Prostate gland (tissue), 2 donors: ENCODE measurements around the gene TOM1L2. TPM values are rescaled to one million over a fixed set of nuclear protein-coding genes. Genes with fewer than 3 reads are reported as not detected.
A peak's percentile ranks its signal among the peaks of the same experiment; 100 is the strongest.

Experiments used
- DNase-seq: peaks from one replicate; pipeline ENCODE4 v3.0.0-alpha.2; 2019; ENCODE audit warnings: low spot score
- H3K27ac ChIP-seq, 2 donors: fragments of 200-600 bp; sonication (generic); 2 replicates each; pipeline ENCODE4 v1.5.1; 2017 to 2019
- H3K27me3 ChIP-seq: fragments of 200-600 bp; sonication (generic); replicated peaks from 2 replicates; pipeline ENCODE4 v1.5.1; 2019; ENCODE audit not compliant: insufficient read depth
- H3K36me3 ChIP-seq, 2 donors: fragments of 200-600 bp; sonication (generic); 1 replicate in 1 of 2; 2 replicates in 1 of 2; pipeline versions ENCODE4 v1.5.1 to v1.8.1; 2017 to 2019
- H3K4me1 ChIP-seq: fragments of 200-600 bp; sonication (generic); replicated peaks from 2 replicates; pipeline ENCODE4 v1.5.1; 2019
- H3K4me3 ChIP-seq, 2 donors: fragments of 200-600 bp; sonication (generic); 2 replicates each; pipeline ENCODE4 v1.5.1; 2017 to 2019
- H3K9me3 ChIP-seq: fragments of 200-600 bp; sonication (generic); 2 replicates; pipeline ENCODE4 v1.5.1; 2017
- POLR2A ChIP-seq: fragments of 450-650 bp; IDR thresholded peaks from one replicate; pipeline ENCODE4 v1.6.1; 2016; ENCODE audit warnings: antibody characterized with exemption, mild to moderate bottlenecking
- POLR2AphosphoS5 ChIP-seq: sonication (generic); formaldehyde crosslinking; IDR thresholded peaks from one replicate; pipeline ENCODE4 v1.6.1; 2017; ENCODE audit warnings: antibody characterized with exemption
- WGBS: methylation state at CpG from one replicate; pipeline ENCODE4 v1.1.5; 2018; 5-methylcytosine and 5-hydroxymethylcytosine counted together
- intact Hi-C: fragments of 100-400 bp; cut with DNase I; formaldehyde crosslinking; loops from one replicate; pipeline ENCODE4 v1.14.2; 2022
- total RNA-seq, 2 donors: library from RNA; depleted of rRNA; stranded (reverse); fragments of >200 nt; gene quantifications; one replicate each; pipeline ENCODE4 v1.1.0, GENCODE V29; 2016
- TF ChIP-seq, protein P1 (sequence below), 4 experiments: fragments of 200-600 bp in 2 of 4; fragments of 450-650 bp in 2 of 4; sonication (generic) in 2 of 4; IDR thresholded peaks; 1 replicate in 3 of 4; 2 replicates in 1 of 4; pipeline ENCODE4 v1.5.1; 2016 to 2019; ENCODE audit warnings: antibody characterized with exemption in 4 of 4, mild to moderate bottlenecking in 2 of 4, moderate library complexity in 2 of 4

The TOM1L2 gene
- total RNA-seq, 2 donors from 2014 or later: 162 to 185 TPM

DNA sequence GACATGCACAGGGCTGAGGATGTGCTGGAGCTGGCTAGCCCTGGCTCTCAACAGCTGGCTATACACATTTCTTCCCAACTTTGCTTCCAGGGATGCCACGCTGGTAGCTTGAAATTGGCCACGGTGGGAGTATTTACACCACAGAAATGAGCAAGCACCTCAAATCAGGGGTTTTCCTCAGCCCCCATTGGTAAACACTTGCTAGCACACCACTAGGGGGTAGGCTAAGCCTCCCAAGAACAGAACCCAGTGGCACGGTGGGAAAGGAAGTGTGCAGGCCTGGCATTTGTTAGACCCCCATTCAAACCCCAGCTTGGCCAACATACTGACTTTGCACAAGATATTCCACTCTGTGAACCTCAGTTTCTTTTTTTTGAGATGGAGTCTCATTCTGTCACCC lies 13.4 kb upstream of the TOM1L2 start:
- WGBS: 87% methylated on average over 3 of the region's 3 CpGs
- intact Hi-C loops: no loop called here

DNA sequence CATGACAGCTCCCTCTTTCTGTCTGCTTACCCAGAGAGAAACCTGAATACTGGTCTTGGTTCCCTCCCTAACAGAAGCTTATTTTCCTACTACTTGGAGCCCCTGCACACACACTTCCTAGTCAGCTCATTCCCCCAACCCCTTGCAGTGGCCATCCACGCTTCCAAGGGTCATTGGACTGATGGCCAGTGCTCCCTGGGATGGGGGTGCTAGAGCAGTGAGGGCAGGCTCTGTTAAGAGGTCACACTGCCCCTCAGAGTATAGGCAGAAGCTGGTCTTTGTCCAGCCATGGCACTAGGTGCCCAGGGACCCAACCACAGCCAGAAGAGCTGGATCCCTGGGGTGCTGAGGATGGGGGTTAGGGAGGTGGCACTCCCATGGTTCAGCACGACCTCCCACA lies 13.0 kb upstream of the TOM1L2 start:
- no peaks in the 10 kb centered on the region for H3K27me3 ChIP-seq
- H3K27ac ChIP-seq: no peak overlapping the region
- peaks cover 4% of the 10 kb centered on the region for H3K4me1 ChIP-seq
- DNase-seq: no peak
- H3K36me3 ChIP-seq: no peaks in the 10 kb centered on the region
- no peaks in the 10 kb centered on the region for H3K9me3 ChIP-seq
- no peak overlapping the region for H3K4me3 ChIP-seq
- 97% methylated on average over 2 of the region's 2 CpGs for WGBS
- intact Hi-C loops: no loop called here
- TF ChIP-seq POLR2AphosphoS5 (no peak), POLR2A (no peak)
- TF ChIP-seq, protein P1, sequence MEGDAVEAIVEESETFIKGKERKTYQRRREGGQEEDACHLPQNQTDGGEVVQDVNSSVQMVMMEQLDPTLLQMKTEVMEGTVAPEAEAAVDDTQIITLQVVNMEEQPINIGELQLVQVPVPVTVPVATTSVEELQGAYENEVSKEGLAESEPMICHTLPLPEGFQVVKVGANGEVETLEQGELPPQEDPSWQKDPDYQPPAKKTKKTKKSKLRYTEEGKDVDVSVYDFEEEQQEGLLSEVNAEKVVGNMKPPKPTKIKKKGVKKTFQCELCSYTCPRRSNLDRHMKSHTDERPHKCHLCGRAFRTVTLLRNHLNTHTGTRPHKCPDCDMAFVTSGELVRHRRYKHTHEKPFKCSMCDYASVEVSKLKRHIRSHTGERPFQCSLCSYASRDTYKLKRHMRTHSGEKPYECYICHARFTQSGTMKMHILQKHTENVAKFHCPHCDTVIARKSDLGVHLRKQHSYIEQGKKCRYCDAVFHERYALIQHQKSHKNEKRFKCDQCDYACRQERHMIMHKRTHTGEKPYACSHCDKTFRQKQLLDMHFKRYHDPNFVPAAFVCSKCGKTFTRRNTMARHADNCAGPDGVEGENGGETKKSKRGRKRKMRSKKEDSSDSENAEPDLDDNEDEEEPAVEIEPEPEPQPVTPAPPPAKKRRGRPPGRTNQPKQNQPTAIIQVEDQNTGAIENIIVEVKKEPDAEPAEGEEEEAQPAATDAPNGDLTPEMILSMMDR (IDR thresholded peaks at IDR 0.05): no peak

More for the DNA sequence above, 13.4 kb upstream of the TOM1L2 start:
- Histone ChIP-seq H3K4me1 (peaks cover 4% of the 10 kb centered on the region), H3K9me3 (no peaks in the 10 kb centered on the region), H3K27me3 (no peaks in the 10 kb centered on the region), H3K4me3 (no peak overlapping the region), H3K36me3 (no peaks in the 10 kb centered on the region), H3K27ac (no peak overlapping the region)
- DNase-seq: no peak
- TF ChIP-seq POLR2AphosphoS5: no peak
- TF ChIP-seq POLR2A: no peak

DNA sequence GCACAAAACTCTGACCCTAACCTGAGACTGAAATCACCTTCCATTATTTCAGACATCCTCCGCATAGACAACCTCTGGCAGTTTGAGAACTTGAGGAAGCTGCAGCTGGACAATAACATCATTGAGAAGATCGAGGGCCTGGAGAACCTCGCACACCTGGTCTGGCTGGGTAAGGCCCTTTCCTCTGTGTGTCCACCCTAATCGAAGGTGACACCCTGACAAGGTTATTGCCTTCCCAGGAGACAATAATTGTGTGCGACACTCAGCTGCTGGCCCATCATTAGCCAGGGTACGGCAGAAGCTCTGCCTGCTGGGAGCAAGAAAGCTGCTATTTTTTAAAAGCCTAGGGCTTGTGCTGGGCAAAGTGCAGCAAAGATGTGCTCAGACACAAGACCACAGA lies 11.6 kb upstream of the TOM1L2 start:
- intact Hi-C loops: no loop called here
- DNase-seq: no peak
- no peaks in the 10 kb centered on the region for H3K27me3 ChIP-seq
- no peaks in the 10 kb centered on the region for H3K36me3 ChIP-seq
- H3K9me3 ChIP-seq: no peaks in the 10 kb centered on the region
- H3K4me1 ChIP-seq: peaks cover 4% of the 10 kb centered on the region
- peak overlapping the region; percentile 81 to 85 for H3K27ac ChIP-seq
- no peak overlapping the region for H3K4me3 ChIP-seq
- no peak for TF ChIP-seq POLR2AphosphoS5
- TF ChIP-seq, protein P1 (IDR thresholded peaks at IDR 0.05): no peak
- TF ChIP-seq POLR2A: no peak
- 82% methylated on average over 6 of the region's 6 CpGs for WGBS

DNA sequence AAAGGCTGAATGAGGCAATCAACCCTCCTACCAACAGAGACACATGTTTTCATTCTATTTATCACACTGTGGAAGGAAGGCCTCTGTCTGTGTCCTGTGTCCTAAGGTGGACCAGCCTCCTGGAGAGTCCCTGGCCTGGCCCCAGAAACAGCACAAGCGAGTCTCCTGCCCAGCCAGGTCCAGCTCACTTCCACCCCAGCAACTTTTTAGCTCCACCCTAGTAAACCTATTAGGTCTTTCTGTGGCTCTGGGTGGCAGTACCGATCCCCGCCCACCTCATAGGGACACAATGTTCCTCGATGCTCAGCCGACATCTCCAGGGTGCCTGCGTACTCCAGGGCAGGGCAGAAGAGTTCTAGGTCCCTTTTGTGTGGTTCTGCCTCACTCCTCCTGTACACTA lies 11.2 kb upstream of the TOM1L2 start:
- Histone ChIP-seq H3K9me3 (no peaks in the 10 kb centered on the region), H3K27ac (peak overlapping the region; percentile 81 to 85), H3K4me3 (no peak overlapping the region), H3K27me3 (no peaks in the 10 kb centered on the region), H3K36me3 (no peaks in the 10 kb centered on the region), H3K4me1 (peaks cover 4% of the 10 kb centered on the region)
- WGBS: 37% methylated on average over 6 of the region's 6 CpGs
- peak; percentile 81 for DNase-seq
- intact Hi-C loops: no loop called here
- TF ChIP-seq POLR2AphosphoS5 (peak; percentile 83), POLR2A (no peak)

DNA sequence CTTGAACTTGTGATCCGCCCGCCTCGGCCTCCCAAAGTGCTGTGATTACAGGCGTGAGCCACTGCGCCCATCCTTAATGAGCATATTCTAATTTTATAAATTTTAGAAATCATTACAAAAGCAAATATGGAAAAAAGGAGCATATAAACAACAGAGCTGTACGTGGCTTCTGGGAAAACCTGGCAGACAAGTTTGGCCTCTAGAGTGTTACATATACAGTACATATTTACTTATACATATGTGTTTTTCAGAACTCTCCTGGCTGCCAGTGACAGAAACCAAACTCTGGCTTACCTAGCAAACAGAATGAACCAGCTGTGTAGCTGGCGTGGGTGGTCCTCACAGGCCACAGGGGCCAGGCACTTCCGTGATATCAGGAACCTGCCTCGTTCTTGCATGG lies 10.6 kb upstream of the TOM1L2 start:
- peak; percentile 70 for DNase-seq
- no peaks in the 10 kb centered on the region for H3K9me3 ChIP-seq
- TF ChIP-seq, protein P1 (IDR thresholded peaks at IDR 0.05): no peak
- peak; percentile 39 for TF ChIP-seq POLR2AphosphoS5
- TF ChIP-seq POLR2A: no peak
- no peaks in the 10 kb centered on the region for H3K36me3 ChIP-seq
- peaks cover 4% of the 10 kb centered on the region for H3K4me1 ChIP-seq
- H3K27me3 ChIP-seq: no peaks in the 10 kb centered on the region
- WGBS: 84% methylated on average over 9 of the region's 9 CpGs
- no peak overlapping the region for H3K4me3 ChIP-seq
- intact Hi-C loops: no loop called here
- H3K27ac ChIP-seq: peak overlapping the region; percentile 81 to 85

GRCh38 chr17:17981330-17981729 lies 9.1 kb upstream of the TOM1L2 start:
- no peaks in the 10 kb centered on the region for H3K36me3 ChIP-seq
- H3K4me1 ChIP-seq: peaks cover 4% of the 10 kb centered on the region
- no peak overlapping the region for H3K27ac ChIP-seq
- H3K27me3 ChIP-seq: no peaks in the 10 kb centered on the region
- intact Hi-C loops: no loop called here
- no peak overlapping the region for H3K4me3 ChIP-seq
- no peaks in the 10 kb centered on the region for H3K9me3 ChIP-seq
- 90% methylated on average over 9 of the region's 9 CpGs for WGBS
- DNase-seq: no peak
- TF ChIP-seq, protein P1 (IDR thresholded peaks at IDR 0.05): no peak
- TF ChIP-seq POLR2A: no peak
- no peak for TF ChIP-seq POLR2AphosphoS5
